Measurements from ENCODE around the gene PARP3.

PARP3 gene

GRCh38 chr3:51957520-51958205 is 15.5 kb downstream of the PARP3 start:
- no peak for DNase-seq (ENCODE audit: low read depth)
- no peak for TF ChIP-seq CTCF (IDR thresholded peaks at IDR 0.05; ENCODE audit: control insufficient read depth, extremely low read depth, insufficient read depth)
- H3K4me3 ChIP-seq (ENCODE audit: low read depth, low read length), result no peak overlapping the region

GRCh38 chr3:51958603-51959521 is 16.7 kb downstream of the PARP3 start:
- DNase-seq (ENCODE audit: low read depth), result no peak
- no peak for TF ChIP-seq CTCF (IDR thresholded peaks at IDR 0.05; ENCODE audit: control insufficient read depth, extremely low read depth, insufficient read depth)
- H3K4me3 ChIP-seq (ENCODE audit: low read depth, low read length), result no peak overlapping the region

- TF ChIP-seq CTCF (IDR thresholded peaks at IDR 0.05; ENCODE audit: control insufficient read depth, extremely low read depth, insufficient read depth), result no peak
- DNase-seq (ENCODE audit: low read depth), result no peak
- H3K4me3 ChIP-seq (ENCODE audit: low read depth, low read length), result no peak overlapping the region
These were observed 17.5 kb downstream of the PARP3 start for GRCh38 chr3:51959651-51960050.

- no peak for DNase-seq (ENCODE audit: low read depth)
- TF ChIP-seq CTCF (IDR thresholded peaks at IDR 0.05; ENCODE audit: control insufficient read depth, extremely low read depth, insufficient read depth), result no peak
These were observed 18.2 kb downstream of the PARP3 start for GRCh38 chr3:51960386-51960785.

GRCh38 chr3:51961011-51961410 is 18.8 kb downstream of the PARP3 start:
- no peak for DNase-seq (ENCODE audit: low read depth)
- no peak overlapping the region for H3K4me3 ChIP-seq (ENCODE audit: low read depth, low read length)
- no peak for TF ChIP-seq CTCF (IDR thresholded peaks at IDR 0.05; ENCODE audit: control insufficient read depth, extremely low read depth, insufficient read depth)

More at GRCh38 chr3:51960386-51960785, 18.2 kb downstream of the PARP3 start:
- no peak overlapping the region for H3K4me3 ChIP-seq (ENCODE audit: low read depth, low read length)

GRCh38 chr3:51961602-51962569 is 19.7 kb downstream of the PARP3 start:
- H3K4me3 ChIP-seq (ENCODE audit: low read depth, low read length), result no peak overlapping the region
- DNase-seq (ENCODE audit: low read depth), result no peak
- no peak for TF ChIP-seq CTCF (IDR thresholded peaks at IDR 0.05; ENCODE audit: control insufficient read depth, extremely low read depth, insufficient read depth)

Measured in LNCaP clone FGC (cell line).